NCI-H1092 treated with DMSO at 0.1 percent for 48 hours (cell line): ENCODE measurements around the gene AGPAT1.
"Not testable (repeated sequence)": the region's sequence is repeated elsewhere in the genome, so short reads cannot be mapped to it uniquely, and the experiment has no call there.

Source experiments
- DNase-seq: peaks from one replicate; lab custom pipeline; 2025; lab: John Stamatoyannopoulos, UW

The AGPAT1 gene

DNA sequence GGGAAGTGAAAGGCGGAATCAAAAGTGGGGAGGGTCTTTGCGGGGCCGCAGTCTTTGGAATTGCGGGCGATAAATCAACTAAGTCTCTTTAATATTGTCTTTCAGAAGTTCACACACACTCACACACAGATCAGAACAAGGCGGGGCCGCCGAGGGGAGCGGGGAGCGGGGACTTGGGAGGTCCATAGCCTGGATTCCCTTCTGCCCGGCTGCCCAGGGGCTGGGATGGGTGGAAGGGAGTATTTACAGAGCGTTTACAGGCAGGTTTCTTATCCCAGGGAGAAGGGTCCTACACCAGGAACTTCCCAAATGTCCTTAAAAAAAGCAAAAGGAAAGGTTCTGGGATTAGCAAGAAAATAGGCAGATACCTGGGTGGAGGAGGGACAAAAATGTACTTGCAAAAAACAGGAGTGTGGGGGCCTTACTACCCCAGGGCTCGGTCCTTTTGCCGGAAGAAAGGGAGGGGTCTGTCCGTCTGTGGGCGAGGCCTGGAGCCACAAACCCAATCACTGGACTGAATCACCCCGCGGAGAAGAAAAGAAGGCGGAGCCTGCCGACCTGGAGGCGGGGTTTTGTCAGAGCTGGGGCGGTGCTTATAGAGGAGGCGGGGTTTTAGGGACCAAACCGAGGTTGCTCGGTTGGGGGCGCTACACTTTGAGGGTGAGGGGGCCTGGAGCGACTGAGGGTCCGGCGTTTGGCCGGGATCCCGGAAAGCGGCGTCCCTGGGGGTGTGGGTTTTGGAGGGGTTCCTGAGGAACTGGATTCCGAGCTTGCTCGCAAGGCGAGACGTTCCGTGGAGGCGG lies 27.4 kb downstream of the AGPAT1 start:
- no peak for DNase-seq

DNA sequence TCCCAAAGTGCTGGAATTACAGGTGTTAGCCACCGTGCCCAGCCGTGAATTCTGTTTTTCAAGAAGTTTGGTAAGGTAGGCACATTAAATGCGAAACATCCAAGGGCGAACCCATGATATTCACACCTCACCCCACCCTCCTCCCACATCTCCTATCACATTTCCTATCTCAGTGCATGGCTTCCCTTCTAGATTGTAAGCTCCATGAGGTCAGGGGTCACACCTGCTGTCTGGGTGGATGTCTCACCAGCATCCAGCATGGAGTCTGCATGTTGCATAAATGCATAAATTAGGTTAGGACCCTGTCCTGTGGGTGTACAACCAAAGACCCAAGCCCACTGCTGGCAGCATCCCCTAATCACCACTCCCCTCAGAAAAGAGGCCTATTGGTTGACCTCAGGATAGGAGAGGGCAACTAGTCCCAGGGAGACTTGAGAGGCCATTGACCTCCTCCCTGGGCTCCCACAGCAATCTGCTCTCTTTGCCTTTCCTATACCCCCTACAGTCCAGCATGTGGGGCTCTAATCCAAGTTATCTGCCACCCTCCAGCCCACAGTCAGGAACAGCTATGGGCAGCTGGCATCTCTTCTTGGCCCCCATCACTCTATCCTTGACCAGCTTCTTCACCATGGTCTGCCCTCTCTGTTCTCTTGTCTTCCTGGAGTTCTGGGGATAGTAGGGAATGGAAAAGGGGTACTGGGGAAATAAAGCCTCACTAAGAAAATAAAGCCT lies 28.3 kb downstream of the AGPAT1 start:
- no peak for DNase-seq

DNA sequence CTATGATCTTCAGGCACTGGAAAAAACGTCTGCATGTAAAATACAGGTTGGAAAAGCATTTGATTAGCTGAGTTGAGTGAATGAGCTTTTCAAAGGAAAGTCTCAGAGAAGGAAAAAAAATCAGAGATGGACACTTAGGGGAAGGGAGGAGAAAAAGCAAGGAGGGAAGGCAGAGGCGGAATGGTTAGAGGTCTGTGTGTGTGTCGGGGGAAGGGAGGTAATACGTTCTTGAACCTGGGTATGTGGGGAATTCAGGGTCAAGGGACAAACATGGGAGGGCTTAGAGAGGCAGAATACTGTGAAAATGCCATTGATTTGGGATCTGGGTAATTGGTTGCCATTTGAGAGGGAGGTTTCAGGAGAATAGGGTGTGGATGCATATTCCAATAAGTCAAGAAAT lies 29.2 kb downstream of the AGPAT1 start:
- no peak for DNase-seq

DNA sequence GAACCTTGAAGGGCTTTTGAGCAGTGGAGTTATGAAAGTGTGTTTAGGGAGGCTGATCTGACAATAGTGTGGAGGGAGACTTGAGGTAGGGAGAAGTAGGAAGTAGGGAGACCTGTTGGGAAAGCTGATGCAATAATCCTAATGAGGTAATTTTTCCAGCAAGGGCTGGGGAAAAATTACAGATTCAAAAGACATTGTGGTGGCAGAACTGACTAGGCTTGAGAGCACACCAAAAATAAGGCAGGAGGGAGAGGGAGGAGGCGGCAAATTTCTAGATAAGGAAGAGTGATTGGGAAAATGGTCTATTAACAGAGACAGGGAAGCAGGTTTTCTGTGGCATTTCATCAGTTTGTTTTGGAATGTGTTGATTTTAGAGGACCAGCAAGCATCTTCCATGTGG lies 29.6 kb downstream of the AGPAT1 start:
- no peak for DNase-seq

DNA sequence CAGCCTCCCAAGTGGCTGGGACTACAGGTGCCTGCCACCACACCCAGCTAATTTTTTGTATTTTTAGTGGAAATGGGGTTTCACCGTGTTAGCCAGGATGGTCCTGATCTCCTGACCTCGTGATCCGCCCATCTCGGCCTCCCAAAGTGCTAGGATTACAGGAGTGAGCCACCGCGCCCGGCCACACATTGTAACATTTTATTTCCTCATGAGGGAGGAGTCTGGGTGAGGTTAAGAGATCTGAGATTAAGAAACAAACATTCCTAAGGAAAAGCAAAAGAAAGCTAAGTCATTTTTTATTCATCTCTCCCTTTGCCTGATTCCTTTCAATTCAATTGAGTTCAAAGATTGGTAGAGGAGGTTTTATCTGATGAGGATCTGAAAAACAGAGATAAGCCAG lies 31.6 kb downstream of the AGPAT1 start:
- DNase-seq: not testable (repeated sequence)

DNA sequence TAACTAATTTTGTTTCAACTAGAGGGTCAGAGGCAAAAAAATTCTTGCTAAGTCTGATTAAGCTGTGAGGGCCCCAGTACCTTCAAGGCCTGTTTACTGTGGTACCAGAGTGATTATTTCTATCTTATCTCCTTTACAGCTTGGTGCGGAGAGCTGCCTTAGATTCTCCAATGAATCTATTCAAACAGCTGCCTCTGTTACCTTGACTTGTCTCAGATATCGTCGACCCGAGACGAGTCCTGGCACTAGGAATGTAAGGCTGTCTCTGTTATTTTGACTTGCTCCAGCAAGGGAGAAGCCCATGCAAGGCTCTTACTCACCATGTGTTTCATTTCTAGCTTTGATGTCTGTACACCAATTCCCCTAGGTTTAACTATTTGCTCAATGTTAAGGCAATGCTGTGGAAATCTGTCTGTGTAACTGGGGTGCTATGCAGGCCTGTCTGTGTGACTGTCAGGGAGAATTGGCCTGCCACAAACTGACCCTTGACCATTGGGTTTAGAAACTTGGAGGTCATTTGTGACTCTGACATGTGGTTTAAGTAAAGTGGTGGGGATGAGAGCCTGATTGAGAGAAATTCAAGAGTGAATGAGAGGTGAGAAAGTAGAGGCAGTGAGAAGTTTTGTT lies 35.4 kb downstream of the AGPAT1 start:
- DNase-seq: no peak

DNA sequence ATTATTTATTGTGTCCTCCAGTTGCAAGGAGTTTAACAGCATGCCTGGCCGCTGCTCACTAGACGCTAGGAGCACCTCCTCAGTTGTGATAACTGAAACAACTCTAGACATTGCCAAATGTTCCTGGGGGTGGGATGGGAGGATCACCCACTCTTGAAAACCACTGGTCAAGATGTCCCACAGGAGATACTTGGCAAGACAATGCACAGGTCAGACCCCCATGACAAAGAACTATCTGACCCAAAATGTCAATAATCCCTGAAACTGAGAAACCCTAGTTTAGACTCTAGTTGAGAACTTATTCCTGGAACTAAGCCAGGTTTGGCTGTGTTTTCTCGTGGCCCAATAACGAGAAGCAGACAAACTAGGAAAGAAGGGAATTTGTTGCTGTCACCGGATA lies 36.3 kb downstream of the AGPAT1 start:
- DNase-seq: no peak

DNA sequence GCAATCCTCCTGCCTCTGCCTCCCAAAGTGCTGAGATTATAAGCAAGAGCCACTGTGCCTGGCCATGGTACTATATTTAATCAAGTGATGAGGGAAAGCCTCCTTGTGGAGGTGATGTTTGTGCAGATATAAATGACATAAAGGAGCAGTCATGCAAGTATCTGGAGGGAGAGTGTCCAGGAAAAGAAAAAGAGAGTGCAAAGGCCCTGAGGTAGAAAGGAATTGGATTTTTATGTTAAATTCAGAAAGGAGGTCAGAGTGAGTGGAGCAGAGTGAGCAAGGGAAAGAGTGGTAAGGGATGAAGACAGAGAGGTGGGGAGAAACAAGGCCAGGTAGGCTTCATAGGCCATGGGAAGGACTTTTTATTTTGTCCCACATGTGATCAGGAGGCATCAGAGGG lies 38.4 kb downstream of the AGPAT1 start:
- no peak for DNase-seq

DNA sequence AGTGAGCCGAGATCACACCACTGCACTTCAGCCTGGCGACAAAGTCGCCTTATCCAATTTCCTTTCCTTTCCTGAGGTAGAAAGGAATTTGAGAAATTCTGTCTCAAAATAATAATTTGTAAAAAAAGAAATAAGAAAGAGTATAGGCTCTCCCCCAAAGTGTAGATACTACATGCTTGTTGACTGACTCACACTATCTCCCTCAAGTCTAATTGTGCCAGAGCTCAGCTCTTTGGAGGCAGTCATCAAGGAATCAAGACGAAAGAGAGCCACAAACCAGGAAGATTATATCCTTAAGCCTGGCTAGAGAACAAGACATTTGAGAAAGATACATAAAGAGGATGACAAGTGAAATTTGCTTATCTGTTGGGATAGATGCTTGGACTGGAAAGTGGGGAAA lies 42.1 kb downstream of the AGPAT1 start:
- DNase-seq: no peak

DNA sequence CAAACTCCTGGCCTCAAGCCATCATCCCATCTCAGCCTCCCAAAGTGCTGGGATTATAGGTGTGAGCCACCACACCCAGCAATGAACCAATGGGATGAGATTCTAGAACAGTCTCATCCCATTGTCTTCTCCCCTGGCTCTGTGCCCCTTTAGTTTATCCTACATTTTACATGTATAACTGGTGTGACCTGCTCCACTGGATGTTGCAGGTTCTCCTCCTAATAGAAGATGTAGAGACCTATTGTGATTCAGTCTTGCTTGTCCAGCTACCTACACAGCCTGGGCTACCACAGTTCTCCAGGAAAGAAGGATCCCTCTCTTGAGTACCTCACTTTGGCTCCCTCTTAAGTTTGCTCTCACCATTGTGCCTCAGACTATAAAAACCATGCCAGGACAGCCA lies 43.8 kb downstream of the AGPAT1 start:
- no peak for DNase-seq

DNA sequence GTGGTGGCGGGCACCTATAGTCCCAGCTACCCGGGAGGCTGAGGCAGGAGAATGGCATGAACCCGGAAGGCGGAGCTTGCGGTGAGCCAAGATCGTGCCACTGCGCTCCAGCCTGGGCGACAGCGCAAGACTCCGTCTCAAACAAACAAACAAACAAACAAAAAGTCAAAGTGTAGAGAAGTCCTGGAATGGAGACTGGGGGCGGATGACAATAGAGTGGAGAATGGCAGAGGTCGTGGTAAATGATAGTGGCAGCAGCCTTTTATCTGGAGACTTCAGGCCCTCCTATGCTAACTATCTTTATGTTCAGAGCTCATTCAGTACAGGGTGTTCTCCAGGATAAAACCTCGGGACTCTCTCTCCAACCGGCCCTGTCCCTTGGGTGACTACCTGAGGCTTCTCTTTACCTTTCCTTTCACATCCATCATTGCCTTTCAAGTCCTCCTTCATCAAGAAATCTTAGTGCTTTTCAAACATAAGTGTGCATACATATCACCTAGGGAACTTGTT lies 44.4 kb downstream of the AGPAT1 start:
- no peak for DNase-seq

DNA sequence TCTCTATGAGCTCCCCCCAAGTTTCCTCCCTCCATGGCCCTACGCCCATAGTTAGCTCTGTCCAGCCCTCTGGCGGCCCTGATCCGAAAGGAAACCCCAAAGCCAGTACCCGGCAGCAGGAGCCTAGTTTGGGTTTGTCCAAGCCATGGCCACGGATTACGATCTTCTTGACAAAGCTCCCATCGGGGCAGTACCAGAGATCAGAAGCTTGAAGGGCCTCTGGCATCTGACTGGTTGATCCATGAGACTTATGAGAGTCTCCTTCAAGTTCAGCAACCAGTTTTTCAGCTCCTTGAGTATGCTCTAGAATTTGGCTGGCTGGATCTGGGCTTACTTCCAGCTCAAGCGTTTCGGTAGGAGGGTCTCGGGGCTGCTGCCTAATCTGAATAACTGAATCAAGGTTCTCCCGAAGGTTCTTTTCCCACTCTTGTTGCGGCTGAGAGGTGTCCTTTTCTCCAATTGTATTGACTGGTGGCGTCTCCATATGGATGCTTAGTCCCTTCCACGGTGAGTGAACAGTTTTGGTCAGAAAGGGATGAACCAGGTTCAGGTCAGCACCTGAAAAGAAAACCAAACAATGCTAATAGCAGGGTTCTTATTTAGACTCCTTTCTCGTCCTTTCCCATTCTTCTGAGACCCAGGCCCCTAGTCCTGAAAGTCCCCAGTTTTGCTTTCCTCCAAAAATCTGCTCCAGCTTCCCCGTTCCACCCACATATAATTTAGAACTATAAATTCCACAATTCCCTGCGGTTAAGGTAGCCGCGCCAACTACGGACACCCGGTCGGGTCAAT lies 46.4 kb downstream of the AGPAT1 start:
- no peak for DNase-seq

DNA sequence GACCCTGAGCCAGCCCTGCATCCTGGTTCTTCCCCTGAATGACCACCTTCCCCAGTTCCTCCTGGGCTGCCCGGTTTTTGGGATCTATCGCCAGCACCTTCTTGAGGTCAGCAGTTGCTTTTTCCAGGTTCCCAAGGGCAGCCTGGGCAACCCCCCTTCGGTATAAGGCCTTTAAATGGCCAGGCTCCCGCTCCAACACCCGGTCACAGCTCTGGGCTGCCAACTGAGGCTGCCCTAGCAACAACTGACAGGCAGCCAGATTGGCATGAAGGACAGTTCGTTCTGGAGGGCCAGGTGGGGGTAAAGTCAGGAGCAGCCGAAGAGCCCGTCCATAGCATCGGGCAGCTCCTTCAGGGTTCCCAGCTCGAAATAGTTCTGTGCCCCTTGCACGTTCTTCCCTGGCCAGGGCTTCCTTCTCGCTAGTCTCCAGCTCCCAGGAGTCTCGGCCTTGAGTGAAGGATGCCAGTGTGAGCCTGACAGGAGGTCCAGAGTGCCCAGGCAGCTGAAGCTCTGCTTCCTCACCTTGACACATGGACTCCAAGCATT lies 47.1 kb downstream of the AGPAT1 start:
- no peak for DNase-seq

DNA sequence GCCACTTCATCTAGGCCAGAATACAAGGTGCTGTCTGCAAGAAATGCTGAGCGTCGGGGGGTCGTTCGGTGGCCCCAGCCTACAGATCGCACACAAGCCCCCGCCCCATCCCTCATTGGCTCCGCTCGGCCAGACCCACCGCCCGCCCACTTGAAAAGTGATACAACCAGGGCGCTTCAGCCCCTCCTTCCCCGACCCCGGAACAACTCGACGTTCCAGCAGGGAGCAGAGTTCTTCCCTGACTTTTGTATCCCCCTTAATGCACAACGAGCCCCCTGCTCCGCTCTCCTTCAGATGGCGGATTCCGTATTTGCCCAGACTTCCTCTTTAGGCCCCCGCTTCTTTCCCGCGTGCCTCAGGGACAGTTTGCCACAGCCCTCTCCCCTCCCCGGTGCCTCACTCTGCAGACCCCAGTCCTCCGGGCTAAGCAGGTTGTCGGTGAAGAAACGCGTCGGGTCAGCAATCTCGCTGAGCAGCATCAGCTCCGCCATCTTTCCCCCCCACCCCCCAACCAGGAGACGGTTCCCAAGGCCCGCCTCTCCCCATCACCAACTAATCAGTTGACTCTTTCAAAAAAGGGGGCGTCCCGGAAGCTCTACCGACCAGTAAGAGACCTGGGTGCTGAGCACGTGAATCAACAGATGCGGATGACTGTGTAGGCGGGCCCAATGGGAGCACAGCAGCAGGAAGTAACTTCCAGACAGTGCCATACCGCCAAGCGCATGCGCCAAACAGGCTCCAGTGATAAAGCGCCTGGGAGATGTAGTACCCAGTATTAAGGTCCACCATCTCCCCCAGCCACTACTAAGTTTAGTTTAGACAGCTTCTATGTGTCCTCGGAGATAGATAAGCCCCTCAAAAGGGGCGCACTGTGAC lies 47.9 kb downstream of the AGPAT1 start, which contains the start of gene ATF6B:
TSS of gene ATF6B (minus strand) at position 530 of the 876 bp plus-strand sequence. CDS start at position 491, 39 bp downstream.
- peak; percentile 96 for DNase-seq

DNA sequence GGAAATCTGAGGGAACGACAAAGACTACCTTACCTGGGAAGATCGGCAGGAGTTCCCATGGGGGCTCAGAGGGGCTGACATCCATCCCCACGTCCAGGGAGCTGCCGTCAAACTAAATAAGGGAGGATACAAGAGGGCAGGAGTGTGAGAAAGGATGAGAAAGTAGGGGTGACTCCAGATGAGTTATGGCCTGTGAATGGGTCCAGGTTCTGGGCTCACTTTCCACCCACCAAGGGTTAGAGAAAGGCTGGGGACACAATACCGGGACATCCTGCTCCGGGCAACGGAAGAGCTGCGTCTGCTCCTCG lies 48.5 kb downstream of the AGPAT1 start:
- no peak for DNase-seq

DNA sequence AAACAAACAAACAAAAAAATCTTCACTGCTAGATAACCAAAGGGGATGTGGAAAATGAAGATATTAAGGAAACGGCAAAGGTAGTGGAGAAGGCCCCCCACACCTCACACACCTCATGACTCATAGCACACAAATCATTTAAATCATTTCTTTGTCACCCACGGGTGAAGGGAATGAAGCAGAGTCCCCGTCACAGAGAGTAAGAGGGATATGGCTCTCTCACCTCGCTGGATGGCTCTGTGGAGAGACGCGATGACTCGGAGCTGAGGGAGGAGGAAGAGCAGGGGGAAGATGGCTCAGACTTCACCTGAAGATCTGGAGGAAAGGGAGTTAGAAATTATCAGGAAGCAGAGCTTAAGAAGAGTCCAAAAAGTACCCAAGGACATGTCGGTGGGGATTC lies 49.0 kb downstream of the AGPAT1 start:
- DNase-seq: no peak

DNA sequence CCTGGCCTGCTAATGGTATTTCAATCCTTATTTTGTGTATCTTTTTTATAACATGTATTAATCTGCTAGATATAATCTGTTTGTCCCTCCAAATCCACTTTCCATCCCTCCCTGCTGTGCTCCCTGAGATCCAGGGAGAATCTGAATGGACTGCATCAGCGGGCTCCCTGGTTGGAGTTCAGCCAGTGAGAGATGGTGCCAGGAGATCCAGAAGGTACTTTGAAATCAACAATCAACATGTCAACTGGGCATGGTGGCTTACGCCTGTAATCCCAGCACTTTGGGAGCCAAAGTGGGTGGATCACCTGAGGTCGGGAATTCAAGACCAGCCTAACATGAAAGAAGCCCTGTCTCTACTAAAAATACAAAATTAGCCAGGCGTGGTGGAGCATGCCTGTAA lies 52.2 kb downstream of the AGPAT1 start:
- DNase-seq: no peak

DNA sequence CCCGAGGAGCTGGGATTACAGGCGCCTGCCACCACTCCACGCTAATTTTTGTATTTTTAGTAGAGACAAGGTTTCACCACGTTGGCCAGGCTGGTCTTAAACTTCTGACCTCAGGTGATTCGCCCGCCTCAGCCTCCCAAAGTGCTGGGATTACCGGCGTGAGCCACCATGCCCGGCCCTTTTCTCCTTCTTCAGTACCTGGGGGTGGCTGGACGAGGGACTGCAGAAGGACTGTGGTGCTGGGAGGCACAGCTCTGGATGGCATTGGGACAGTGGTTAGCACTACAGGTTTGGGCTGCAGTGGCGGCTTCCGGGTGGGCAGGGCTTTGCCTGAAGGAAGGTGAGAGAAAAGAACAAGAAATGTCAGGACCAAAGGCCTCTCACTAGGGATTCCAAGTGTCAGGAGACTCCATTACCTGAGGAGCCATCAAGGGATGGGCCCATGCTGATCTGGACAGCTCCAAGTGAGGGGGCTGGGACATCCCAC lies 55.3 kb downstream of the AGPAT1 start:
- DNase-seq: no peak

DNA sequence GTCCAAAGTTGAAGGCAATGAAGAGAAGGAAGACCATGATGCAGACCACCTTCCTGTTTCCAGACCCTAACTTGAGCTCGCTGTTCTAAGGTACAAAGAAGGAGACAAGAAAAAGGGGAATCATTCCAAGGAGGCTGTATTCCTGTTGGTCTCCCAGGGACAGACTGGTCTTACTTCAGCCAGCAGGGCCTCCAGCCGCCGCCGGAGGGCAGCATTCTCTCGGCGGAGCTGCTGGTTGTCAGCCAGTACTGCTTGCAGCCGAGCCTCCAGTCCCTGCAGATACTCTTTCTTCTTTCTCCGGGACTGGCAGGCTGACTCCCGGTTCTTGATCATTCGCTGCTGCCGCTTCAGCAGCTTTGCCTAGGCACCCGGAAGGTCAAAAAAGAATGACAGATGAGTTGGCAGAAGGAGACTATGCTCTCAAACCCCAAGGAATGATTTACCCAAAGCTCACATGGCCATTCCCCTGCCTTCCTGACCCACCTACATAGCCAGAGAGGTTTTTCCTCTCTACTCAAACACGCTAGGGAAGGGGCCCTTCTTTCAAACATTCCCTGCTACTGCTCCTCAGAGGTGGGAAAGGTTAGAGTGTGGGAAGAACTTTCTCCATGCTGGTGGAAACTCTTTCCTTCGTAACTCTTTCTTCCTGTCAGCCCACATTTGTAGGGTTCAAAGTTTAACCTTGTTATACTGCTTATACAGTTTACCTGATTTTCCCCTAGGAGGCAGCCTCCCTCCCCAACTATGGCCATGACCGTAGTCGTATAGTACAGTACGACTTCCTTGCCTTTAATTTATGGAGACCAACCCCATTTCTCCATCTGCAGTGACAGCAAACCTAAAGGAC lies 56.9 kb downstream of the AGPAT1 start:
- DNase-seq: peak; percentile 51
